HG02571 (cell line): ENCODE measurements around the gene BAG5.
"Not testable (repeated sequence)": the region's sequence is repeated elsewhere in the genome, so short reads cannot be mapped to it uniquely, and the experiment has no call there.

Experiments used
- ATAC-seq: cut with Tn5 transposase; IDR thresholded peaks from one replicate; pipeline ENCODE4 v1.9.1; 2021; ENCODE audit warnings: mild to moderate bottlenecking, moderate library complexity; ENCODE audit not compliant: unreplicated experiment

The BAG5 gene, protein sequence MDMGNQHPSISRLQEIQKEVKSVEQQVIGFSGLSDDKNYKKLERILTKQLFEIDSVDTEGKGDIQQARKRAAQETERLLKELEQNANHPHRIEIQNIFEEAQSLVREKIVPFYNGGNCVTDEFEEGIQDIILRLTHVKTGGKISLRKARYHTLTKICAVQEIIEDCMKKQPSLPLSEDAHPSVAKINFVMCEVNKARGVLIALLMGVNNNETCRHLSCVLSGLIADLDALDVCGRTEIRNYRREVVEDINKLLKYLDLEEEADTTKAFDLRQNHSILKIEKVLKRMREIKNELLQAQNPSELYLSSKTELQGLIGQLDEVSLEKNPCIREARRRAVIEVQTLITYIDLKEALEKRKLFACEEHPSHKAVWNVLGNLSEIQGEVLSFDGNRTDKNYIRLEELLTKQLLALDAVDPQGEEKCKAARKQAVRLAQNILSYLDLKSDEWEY

DNA sequence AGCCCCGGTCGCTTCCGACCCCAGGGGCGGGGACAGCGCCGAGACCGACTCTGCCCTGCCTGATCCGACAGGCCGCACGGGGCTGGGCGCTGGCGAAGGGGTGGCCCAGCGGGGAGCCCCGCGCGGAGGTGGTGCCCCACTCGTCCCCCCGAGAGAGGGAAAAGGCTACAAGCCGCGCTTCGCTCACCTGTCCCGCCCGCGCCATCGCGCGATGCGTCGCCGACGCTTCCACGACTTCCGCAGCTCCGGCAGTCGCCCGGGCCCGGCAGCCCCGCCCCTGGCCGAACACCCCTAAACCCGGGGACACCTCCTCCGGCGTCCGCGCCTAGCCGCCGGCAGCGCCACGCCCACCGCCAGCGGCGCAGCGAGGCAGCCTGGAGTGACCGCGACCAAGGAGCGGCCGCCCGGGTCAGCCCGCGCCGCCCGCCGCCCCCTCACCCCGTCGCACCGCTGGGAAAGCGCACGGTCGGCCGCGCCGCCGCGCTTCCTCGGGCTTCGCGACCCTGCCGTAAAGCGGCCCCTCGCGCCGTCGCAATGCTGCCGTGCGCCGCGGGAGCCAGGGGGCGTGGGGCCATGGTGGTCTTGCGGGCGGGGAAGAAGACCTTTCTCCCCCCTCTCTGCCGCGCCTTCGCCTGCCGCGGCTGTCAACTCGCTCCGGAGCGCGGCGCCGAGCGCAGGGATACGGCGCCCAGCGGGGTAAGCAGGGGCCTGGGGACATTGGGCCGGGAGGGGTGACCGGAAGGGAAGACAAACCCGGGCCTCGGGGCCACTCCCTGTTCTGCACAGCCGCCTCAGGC lies at the start of gene BAG5, which contains the start of gene COA8:
Gene BAG5 (minus strand): TSS at position 229 of the 797 bp plus-strand sequence. CDS start 1,493 bp downstream, outside the sequence.
Gene COA8 (plus strand): TSS at position 532 of the 797 bp plus-strand sequence. CDS start 42 bp downstream, at position 574.
- peak; percentile 72 for ATAC-seq

- ATAC-seq: no peak
Measured at GRCh38 chr14:103611215-103611614, 48.8 kb upstream of the BAG5 start.

GRCh38 chr14:103609081-103609480 lies 46.6 kb upstream of the BAG5 start:
- ATAC-seq: not testable (repeated sequence)

- no peak for ATAC-seq
Measured at GRCh38 chr14:103607822-103608221, 45.4 kb upstream of the BAG5 start.

DNA sequence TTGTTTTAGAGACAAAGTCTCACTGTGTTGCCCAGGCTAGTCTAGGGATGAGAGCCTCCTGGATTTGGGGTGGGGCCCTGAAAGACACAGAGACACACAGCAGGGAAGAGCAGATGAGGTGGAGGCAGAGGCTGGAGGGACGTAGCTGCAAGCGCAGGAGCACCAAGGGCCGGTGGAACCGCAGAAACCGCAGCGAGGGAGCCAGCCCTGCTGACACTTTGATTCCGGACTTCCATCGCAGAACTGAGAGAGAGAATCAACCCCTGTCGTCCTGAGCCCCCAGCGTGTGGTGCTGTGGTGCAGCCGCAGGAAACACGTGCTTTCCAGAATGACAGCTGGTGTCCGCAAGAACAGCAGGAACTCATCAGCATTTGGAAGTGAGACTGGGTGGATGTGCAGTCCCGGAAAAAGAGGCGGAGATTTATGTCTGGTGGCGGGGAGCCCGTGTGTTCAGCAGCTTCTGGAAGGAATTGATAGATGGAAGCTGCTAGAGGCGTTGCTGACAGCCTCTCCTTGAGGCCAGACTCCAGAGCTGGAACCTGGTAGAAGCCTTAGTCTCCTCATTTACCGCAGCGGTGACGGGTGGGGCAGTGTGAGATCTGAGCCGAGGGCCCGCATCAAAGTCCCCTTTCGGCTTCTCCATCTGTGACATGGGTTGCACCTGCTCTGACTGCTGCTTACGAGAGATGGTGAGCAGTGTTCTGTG lies 44.7 kb upstream of the BAG5 start:
- ATAC-seq: no peak

DNA sequence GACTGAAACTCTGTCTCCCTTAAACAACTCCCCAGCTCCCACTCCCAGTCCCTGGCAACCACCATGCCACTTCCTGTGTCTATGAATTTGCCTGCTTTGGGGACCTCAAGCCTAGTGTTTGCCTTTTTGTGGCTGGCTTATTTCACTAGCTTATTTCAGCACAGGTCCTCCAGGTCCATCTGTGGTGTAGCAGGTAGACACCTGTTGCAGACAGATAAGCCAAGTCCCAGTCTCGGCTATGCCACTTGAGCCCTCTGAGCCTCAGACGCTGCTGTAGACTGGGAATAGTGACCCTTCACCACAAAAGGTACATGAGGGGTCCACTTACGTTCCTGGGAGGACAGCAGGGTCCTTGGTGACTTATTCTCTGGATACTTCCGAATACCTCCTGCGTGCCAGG lies 42.2 kb upstream of the BAG5 start:
- ATAC-seq: no peak

GRCh38 chr14:103600503-103600902 lies 38.0 kb upstream of the BAG5 start:
- no peak for ATAC-seq

GRCh38 chr14:103597623-103598377 lies 35.3 kb upstream of the BAG5 start:
- ATAC-seq: no peak

DNA sequence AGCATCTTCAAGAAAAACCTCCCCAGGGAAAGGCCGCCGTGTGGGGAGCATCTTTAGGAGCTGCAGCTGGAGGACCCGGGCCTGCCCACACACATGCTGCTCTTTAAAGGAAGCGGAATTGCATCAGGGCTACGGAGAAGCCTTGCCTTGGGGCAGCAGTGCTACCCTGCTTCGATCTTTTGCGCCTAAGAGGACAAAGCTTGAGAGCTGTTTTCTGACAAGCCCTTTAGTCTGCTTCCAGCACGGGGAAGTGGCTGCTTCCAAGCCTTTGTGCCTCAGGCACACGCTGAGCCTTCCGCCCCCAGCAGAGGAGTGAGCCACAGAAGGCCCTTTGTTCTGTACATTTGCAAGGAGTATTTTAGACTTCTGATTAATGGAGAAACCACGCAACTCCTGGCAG lies 31.8 kb upstream of the BAG5 start:
- no peak for ATAC-seq

- ATAC-seq: peak; percentile 51
Measured at GRCh38 chr14:103593577-103593976, 31.1 kb upstream of the BAG5 start.

DNA sequence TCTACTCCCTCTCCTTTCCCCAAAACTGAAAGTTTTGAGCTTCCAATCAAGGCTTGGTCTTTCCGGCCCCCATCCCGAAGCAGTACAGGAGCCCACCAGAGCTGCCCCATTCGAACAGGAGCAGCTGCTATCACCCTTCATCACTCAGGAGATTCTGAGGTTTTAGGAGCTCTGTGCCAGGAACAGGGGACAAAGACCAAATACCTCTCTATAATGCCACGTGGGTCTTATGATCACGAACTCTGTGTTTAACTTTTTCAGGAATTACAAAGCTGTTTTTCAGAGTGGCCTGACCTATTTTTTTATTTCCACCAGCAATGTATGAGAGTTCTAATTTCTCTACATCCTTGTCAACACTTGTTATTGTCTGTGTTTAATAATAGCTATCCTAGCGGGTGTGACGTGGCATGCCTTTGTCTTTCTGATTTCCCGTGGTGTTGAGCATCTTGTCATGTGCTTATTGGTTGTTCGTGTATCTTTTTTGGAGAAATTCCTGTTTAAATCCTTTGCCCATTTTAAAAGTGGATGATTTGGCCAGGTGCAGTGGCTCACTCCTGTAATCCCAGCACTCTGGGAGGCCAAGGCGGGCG lies 22.0 kb upstream of the BAG5 start:
- ATAC-seq: no peak

DNA sequence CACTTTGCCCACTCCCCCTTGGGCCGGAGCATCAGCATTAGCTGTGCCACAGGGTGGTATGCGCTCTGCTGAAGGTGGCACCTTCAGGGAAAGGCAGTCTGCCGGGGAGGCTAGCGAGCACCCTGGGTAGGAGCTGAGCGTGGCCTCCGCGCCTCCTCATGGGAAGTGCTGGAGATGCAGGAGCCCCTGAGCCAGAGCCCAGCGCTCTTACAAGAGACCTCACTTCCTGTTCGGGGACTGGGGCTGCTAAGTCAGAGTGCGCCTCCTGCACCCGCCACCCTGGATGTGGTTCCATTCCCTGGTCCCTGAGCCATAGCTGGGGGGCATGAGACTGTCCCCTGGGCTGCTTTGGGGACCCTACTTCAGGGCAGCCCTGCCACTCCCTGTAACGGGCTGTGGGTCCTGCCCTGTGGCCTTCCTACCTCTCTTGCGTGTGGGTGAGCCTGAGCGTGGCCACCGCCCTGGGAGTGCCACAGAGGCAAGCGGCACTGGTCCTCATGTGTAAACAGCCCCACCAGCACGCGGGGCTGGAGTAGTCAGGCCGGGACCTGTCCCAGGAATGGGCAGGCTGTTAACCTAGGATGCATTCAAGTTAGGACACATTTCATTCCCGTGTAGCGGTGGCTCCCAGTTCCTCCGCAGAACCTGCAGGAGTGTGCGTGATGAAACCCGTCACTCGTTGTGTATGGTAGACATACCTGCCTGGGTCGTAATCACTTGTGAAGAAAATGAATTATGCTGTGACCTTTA lies 19.7 kb upstream of the BAG5 start:
- no peak for ATAC-seq

GRCh38 chr14:103581206-103581605 lies 18.7 kb upstream of the BAG5 start:
- ATAC-seq: no peak

GRCh38 chr14:103578401-103579075 lies 16.1 kb upstream of the BAG5 start:
- ATAC-seq: no peak

- no peak for ATAC-seq
Measured at GRCh38 chr14:103576371-103577024, 14.0 kb upstream of the BAG5 start.

- ATAC-seq: no peak
Measured at GRCh38 chr14:103574707-103575285, 12.3 kb upstream of the BAG5 start.

DNA sequence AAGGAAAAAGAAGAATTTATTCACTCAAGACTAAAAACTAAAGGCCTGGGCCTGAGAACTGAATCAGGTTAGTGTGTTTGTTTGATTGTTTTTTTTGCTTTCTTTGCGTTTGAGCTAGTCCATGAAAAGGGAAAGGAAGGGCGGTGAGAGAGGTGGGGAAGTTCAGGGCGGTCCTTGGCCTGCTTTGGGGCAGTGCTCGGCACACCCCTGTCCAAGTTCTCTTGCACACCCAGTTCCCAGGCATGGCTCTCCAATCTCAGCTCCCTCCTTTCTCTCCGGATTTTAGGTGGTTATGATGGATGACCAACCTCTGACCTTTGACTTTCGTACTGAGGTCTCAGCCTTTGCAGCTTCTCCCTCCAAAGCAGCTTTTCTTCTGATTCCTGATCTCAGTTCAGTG lies 11.6 kb upstream of the BAG5 start:
- ATAC-seq: no peak

DNA sequence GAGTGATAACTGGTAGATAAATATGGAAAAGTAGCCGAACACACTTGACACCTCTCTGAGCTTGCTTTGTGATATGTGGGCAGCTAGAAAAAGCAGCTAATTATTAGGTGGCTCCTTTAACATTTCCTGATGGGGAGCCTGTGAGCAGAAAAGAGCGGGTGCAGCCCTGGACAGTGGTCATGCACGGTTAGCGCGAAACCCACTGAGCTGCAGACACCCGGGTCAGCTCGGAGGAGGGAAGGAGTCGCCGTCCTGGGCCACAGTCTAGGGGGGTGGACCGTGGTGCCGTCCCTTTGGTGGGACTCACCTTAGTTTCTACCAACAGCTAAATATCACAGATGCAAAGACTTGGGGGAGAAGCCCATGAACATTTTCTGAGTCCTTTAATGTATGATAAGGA lies 7.0 kb upstream of the BAG5 start:
- no peak for ATAC-seq
